ENCODE results near the gene PCGF1. TPM values are rescaled to one million over a fixed set of nuclear protein-coding genes. Genes with fewer than 3 reads are reported as not detected.

The PCGF1 gene
- total and polyA plus RNA-seq, 2 of the 13 experiments (the other 11 are each of a cell fraction or from before 2014, with no cell fraction given): 20.4 to 22.6 TPM

- no peak for TF ChIP-seq HDAC6 (IDR thresholded peaks at IDR 0.05; ENCODE audit: low read depth, low read length)
- no peak for TF ChIP-seq SSRP1 (CRISPR knock-in tag; IDR thresholded peaks at IDR 0.05)
- TF ChIP-seq HOXA9 (CRISPR knock-in tag; IDR thresholded peaks at IDR 0.05; ENCODE audit: borderline replicate concordance): no peak
- TF ChIP-seq MIXL1 (CRISPR knock-in tag; IDR thresholded peaks at IDR 0.05): no peak
- peak; percentile 18; the same call in 1 of the 2 replicates for TF ChIP-seq ZNF253 (CRISPR knock-in tag; IDR thresholded peaks at IDR 0.05; ENCODE audit: borderline replicate concordance)
- TF ChIP-seq NR1H2 (CRISPR knock-in tag; IDR thresholded peaks at IDR 0.05; ENCODE audit: borderline replicate concordance, low read depth): peak; percentile 63
- TF ChIP-seq TCF7L2 (IDR thresholded peaks at IDR 0.05; ENCODE audit: low read depth, low read length): no peak
- TF ChIP-seq ZFX (CRISPR knock-in tag; IDR thresholded peaks at IDR 0.05; ENCODE audit: low read depth): peak; percentile 69; the same call in 1 of the 2 replicates
- peak; percentile 71; the same call in 1 of the 2 replicates for TF ChIP-seq SNAPC2 (CRISPR knock-in tag; IDR thresholded peaks at IDR 0.05)
- peak; percentile 75 for TF ChIP-seq KDM2A (CRISPR knock-in tag; IDR thresholded peaks at IDR 0.05; ENCODE audit: borderline replicate concordance, low read depth)
- TF ChIP-seq, protein P1, sequence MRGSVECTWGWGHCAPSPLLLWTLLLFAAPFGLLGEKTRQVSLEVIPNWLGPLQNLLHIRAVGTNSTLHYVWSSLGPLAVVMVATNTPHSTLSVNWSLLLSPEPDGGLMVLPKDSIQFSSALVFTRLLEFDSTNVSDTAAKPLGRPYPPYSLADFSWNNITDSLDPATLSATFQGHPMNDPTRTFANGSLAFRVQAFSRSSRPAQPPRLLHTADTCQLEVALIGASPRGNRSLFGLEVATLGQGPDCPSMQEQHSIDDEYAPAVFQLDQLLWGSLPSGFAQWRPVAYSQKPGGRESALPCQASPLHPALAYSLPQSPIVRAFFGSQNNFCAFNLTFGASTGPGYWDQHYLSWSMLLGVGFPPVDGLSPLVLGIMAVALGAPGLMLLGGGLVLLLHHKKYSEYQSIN (CRISPR knock-in tag; IDR thresholded peaks at IDR 0.05; ENCODE audit: borderline replicate concordance): 0 out of 2 replicates have a peak, but pooled peaks have one; percentile 80
- TF ChIP-seq TAF15 (IDR thresholded peaks at IDR 0.05; ENCODE audit: low read depth, low read length, poor library complexity, severe bottlenecking): peak; percentile 81
- no peak for TF ChIP-seq MATR3 (CRISPR knock-in tag; IDR thresholded peaks at IDR 0.05)
- no peak for TF ChIP-seq SYNCRIP (IDR thresholded peaks at IDR 0.05; ENCODE audit: insufficient read depth, low read depth, low read length)
- no peak for TF ChIP-seq CEBPG (CRISPR knock-in tag; IDR thresholded peaks at IDR 0.05)
- no peak; the same call in 1 of the 2 replicates for TF ChIP-seq ZNF766 (CRISPR knock-in tag; IDR thresholded peaks at IDR 0.05; ENCODE audit: borderline replicate concordance)
- TF ChIP-seq HOXA5 (CRISPR knock-in tag; IDR thresholded peaks at IDR 0.05): 0 out of 2 replicates have a peak, but pooled peaks have one; percentile 19
- no peak for TF ChIP-seq HNRNPUL1 (IDR thresholded peaks at IDR 0.05; ENCODE audit: low read depth, low read length)
- TF ChIP-seq CSRNP1 (CRISPR knock-in tag; IDR thresholded peaks at IDR 0.05): no peak; the same call in 1 of the 2 replicates
- 0 out of 2 replicates have a peak, but pooled peaks have one; percentile 23 for TF ChIP-seq ISX (CRISPR knock-in tag; conservative IDR thresholded peaks at IDR 0.05)
- TF ChIP-seq, protein P2, sequence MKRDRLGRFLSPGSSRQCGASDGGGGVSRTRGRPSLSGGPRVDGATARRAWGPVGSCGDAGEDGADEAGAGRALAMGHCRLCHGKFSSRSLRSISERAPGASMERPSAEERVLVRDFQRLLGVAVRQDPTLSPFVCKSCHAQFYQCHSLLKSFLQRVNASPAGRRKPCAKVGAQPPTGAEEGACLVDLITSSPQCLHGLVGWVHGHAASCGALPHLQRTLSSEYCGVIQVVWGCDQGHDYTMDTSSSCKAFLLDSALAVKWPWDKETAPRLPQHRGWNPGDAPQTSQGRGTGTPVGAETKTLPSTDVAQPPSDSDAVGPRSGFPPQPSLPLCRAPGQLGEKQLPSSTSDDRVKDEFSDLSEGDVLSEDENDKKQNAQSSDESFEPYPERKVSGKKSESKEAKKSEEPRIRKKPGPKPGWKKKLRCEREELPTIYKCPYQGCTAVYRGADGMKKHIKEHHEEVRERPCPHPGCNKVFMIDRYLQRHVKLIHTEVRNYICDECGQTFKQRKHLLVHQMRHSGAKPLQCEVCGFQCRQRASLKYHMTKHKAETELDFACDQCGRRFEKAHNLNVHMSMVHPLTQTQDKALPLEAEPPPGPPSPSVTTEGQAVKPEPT (CRISPR knock-in tag; IDR thresholded peaks at IDR 0.05; ENCODE audit: low read depth): peak; percentile 32; the same call in 1 of the 2 replicates
- no peak for TF ChIP-seq ZNF256 (CRISPR knock-in tag; conservative IDR thresholded peaks at IDR 0.05)
- TF ChIP-seq ONECUT2 (CRISPR knock-in tag; IDR thresholded peaks at IDR 0.05): no peak; the same call in 1 of the 2 replicates
- 0 out of 2 replicates have a peak, but pooled peaks have one; percentile 19 for TF ChIP-seq STAT5B (CRISPR knock-in tag; IDR thresholded peaks at IDR 0.05)
- peak; percentile 90; the same call in 1 of the 2 replicates for TF ChIP-seq ZNF670 (CRISPR knock-in tag; IDR thresholded peaks at IDR 0.05; ENCODE audit: borderline replicate concordance)
- no peak; the same call in 1 of the 2 replicates for TF ChIP-seq ZNF431 (CRISPR knock-in tag; IDR thresholded peaks at IDR 0.05; ENCODE audit: borderline replicate concordance, low read depth)
- TF ChIP-seq MXI1 (IDR thresholded peaks at IDR 0.05; ENCODE audit: borderline replicate concordance, low read depth, low read length): no peak
Measured at GRCh38 chr2:74502720-74503505, 4.6 kb downstream of the PCGF1 start (continued).
